ENCODE measurements around the gene ZNF530.

Gene ZNF530

GRCh38 chr19:57599761-57600383 lies at the start of gene ZNF530:
TSS of gene ZNF530 (plus strand) at chr19:57599885. CDS start at chr19:57604346, 4,461 bp downstream.
- TF ChIP-seq, protein P1, sequence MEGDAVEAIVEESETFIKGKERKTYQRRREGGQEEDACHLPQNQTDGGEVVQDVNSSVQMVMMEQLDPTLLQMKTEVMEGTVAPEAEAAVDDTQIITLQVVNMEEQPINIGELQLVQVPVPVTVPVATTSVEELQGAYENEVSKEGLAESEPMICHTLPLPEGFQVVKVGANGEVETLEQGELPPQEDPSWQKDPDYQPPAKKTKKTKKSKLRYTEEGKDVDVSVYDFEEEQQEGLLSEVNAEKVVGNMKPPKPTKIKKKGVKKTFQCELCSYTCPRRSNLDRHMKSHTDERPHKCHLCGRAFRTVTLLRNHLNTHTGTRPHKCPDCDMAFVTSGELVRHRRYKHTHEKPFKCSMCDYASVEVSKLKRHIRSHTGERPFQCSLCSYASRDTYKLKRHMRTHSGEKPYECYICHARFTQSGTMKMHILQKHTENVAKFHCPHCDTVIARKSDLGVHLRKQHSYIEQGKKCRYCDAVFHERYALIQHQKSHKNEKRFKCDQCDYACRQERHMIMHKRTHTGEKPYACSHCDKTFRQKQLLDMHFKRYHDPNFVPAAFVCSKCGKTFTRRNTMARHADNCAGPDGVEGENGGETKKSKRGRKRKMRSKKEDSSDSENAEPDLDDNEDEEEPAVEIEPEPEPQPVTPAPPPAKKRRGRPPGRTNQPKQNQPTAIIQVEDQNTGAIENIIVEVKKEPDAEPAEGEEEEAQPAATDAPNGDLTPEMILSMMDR (conservative IDR thresholded peaks at IDR 0.05) = no peak
- TF ChIP-seq ZFX (IDR thresholded peaks at IDR 0.05) = peak; percentile 67
- peak within 1 kb of the TSS; percentile 73 for H3K27ac ChIP-seq

DNA sequence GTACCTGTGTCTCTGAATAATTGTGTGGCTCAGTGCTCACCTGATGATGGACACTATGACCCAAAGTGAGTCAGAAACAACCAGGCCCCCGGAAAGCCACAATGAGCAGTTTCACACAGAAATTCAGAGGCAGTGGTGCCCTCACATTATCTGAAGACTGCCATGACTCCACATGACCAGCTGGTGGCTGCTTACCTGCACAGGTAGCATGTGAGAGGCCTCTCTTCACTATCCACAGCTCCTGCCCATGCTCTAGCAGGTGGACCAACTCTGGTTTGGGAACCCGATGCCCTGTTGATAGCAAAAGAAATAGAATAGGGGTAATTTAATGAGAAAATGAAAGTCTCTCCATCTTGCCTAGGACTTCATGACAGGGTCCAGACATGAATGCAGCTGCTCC lies 47.3 kb upstream of the ZNF530 start:
- TF ChIP-seq ZFX (IDR thresholded peaks at IDR 0.05) = no peak
- TF ChIP-seq, protein P1 (conservative IDR thresholded peaks at IDR 0.05) = no peak
- H3K27ac ChIP-seq = no peak overlapping the region

DNA sequence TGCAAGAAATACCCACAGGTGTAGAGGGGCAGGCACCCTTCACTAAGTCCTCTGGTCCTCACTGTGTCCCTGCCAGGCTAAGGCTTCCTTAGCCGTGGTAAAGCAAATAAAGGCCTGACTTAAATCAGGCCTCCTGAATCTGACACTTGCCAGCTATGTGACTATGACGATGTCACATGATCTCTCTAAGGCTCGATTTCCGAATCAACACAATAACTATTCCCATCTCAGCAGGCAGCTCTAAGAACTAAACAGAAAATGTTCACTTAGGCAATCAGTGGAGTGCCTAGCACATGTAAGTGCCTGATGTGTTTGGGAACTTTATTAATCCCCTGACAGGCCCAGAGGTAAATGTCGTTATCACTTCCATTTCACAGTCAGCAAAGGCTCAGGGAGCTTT lies 42.0 kb upstream of the ZNF530 start:
- no peak overlapping the region for H3K27ac ChIP-seq
- TF ChIP-seq, protein P1 (conservative IDR thresholded peaks at IDR 0.05) = no peak
- peak; percentile 13; the same call in 1 of the 2 replicates for TF ChIP-seq ZFX (IDR thresholded peaks at IDR 0.05)

GRCh38 chr19:57558525-57558924 lies 41.2 kb upstream of the ZNF530 start:
- no peak for TF ChIP-seq ZFX (IDR thresholded peaks at IDR 0.05)
- peak overlapping the region; percentile 74 for H3K27ac ChIP-seq

- H3K27ac ChIP-seq = peak overlapping the region; percentile 74
- TF ChIP-seq, protein P1 (conservative IDR thresholded peaks at IDR 0.05) = no peak
Measured at GRCh38 chr19:57559008-57559403, 40.7 kb upstream of the ZNF530 start.

DNA sequence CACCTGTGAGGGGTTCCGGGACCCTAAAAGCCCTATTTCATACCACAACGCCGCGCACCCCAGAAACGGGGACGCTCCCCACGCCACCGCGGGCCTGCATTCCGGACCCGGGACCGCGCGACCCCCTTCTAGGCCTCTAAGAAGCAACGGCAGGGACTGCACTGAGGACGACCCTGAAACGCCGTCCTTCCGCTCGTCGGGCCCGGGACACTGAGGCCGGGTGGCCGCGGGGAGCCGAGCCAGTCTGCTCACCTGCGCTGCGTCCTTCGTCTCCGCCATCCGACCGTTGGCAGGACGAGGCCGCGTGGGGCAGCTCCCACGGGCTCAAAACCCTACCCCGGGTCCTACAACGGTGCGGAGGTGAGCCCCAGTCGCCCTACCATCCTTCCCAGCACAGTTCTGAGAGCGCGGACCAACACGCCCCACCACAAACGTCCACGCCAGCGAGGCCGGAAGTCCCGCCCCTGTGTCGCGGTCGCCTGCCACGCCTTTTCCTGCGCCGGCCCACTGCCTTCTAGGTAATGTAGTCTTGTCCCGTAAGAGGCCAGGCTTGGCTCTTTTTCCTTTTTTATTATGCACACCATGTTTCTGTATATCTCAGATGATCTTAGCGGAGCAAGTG lies 40.2 kb upstream of the ZNF530 start, which contains the start of gene ZNF550:
Gene ZNF550 (minus strand): TSS at position 460 of the 622 bp plus-strand sequence. CDS start 181 bp downstream, at position 279.
- H3K27ac ChIP-seq = peak within 1 kb of the TSS; percentile 74
- TF ChIP-seq, protein P1 (conservative IDR thresholded peaks at IDR 0.05) = no peak
- 0 out of 2 replicates have a peak, but pooled peaks have one; percentile 25 for TF ChIP-seq ZFX (IDR thresholded peaks at IDR 0.05)

GRCh38 chr19:57560049-57560491 lies 39.6 kb upstream of the ZNF530 start:
- TF ChIP-seq ZFX (IDR thresholded peaks at IDR 0.05) = no peak
- TF ChIP-seq, protein P1 (conservative IDR thresholded peaks at IDR 0.05) = no peak
- H3K27ac ChIP-seq = no peak overlapping the region; the same call in 1 of the 2 replicates
